GM18861 (cell line): Measurements from ENCODE around the gene EPHA6.

Source experiments
- ATAC-seq: cut with Tn5 transposase; IDR thresholded peaks from one replicate; pipeline ENCODE4 v1.9.1; 2021; ENCODE audit not compliant: unreplicated experiment

The EPHA6 gene

GRCh38 chr3:97575742-97576141 is 761.3 kb downstream of the EPHA6 start:
- ATAC-seq: no peak

GRCh38 chr3:97576221-97576620 is 761.8 kb downstream of the EPHA6 start:
- ATAC-seq: no peak

GRCh38 chr3:97579365-97579764 is 765.0 kb downstream of the EPHA6 start:
- ATAC-seq: no peak

GRCh38 chr3:97610626-97611025 is 796.2 kb downstream of the EPHA6 start:
- ATAC-seq: no peak

- ATAC-seq: no peak
These were observed 798.2 kb downstream of the EPHA6 start for GRCh38 chr3:97612632-97613031.

GRCh38 chr3:97613139-97613538 is 798.7 kb downstream of the EPHA6 start:
- no peak for ATAC-seq

- peak; percentile 63 for ATAC-seq
These were observed 806.1 kb downstream of the EPHA6 start for GRCh38 chr3:97620514-97620913.

GRCh38 chr3:97636465-97636864 is 822.1 kb downstream of the EPHA6 start:
- ATAC-seq: no peak

- ATAC-seq: no peak
These were observed 832.5 kb downstream of the EPHA6 start for GRCh38 chr3:97646932-97647331.

- ATAC-seq: no peak
These were observed 833.1 kb downstream of the EPHA6 start for GRCh38 chr3:97647441-97647982.

GRCh38 chr3:97655971-97656370 is 841.6 kb downstream of the EPHA6 start:
- no peak for ATAC-seq

- no peak for ATAC-seq
These were observed 842.2 kb downstream of the EPHA6 start for GRCh38 chr3:97656638-97657037.

- ATAC-seq: peak; percentile 54
These were observed 844.4 kb downstream of the EPHA6 start for GRCh38 chr3:97658668-97659285.

GRCh38 chr3:97662264-97662663 is 847.9 kb downstream of the EPHA6 start:
- ATAC-seq: no peak

- no peak for ATAC-seq
These were observed 848.4 kb downstream of the EPHA6 start for GRCh38 chr3:97662762-97663161.

- no peak for ATAC-seq
These were observed 851.5 kb downstream of the EPHA6 start for GRCh38 chr3:97665896-97666295.

- no peak for ATAC-seq
These were observed 856.6 kb downstream of the EPHA6 start for GRCh38 chr3:97670952-97671351.

GRCh38 chr3:97673357-97673997 is 859.1 kb downstream of the EPHA6 start:
- no peak for ATAC-seq

- ATAC-seq: no peak
These were observed 860.1 kb downstream of the EPHA6 start for GRCh38 chr3:97674461-97674860.

- no peak for ATAC-seq
These were observed 865.8 kb downstream of the EPHA6 start for GRCh38 chr3:97680210-97680609.

GRCh38 chr3:97680696-97681095 is 866.3 kb downstream of the EPHA6 start:
- ATAC-seq: no peak

GRCh38 chr3:97684490-97684889 is 870.1 kb downstream of the EPHA6 start:
- ATAC-seq: no peak

- ATAC-seq: no peak
These were observed 871.9 kb downstream of the EPHA6 start for GRCh38 chr3:97686258-97686657.
